ENCODE results near the gene RSU1. TPM values are rescaled to one million over a fixed set of nuclear protein-coding genes. Genes with fewer than 3 reads are reported as not detected.

Gene RSU1
- total and polyA plus RNA-seq, 2 of the 13 experiments (the other 11 are each of a cell fraction or from before 2014, with no cell fraction given) = 32.3 to 35.1 TPM

GRCh38 chr10:16777473-16778370 is 39.5 kb downstream of the RSU1 start (continued):
- TF ChIP-seq TRIM24 (CRISPR knock-in tag; IDR thresholded peaks at IDR 0.05) (no peak), STAG1 (CRISPR knock-in tag; IDR thresholded peaks at IDR 0.05) (peak; percentile 76), BCL3 (CRISPR knock-in tag; IDR thresholded peaks at IDR 0.05) (no peak), SMC3 (IDR thresholded peaks at IDR 0.05; ENCODE audit: low read length) (peak; percentile 40), E2F2 (CRISPR knock-in tag; IDR thresholded peaks at IDR 0.05; ENCODE audit: borderline replicate concordance) (no peak), CBX5 (CRISPR knock-in tag; IDR thresholded peaks at IDR 0.05; ENCODE audit: borderline replicate concordance) (no peak), NCOA1 (CRISPR knock-in tag; IDR thresholded peaks at IDR 0.05) (no peak), NFAT5 (CRISPR knock-in tag; IDR thresholded peaks at IDR 0.05) (no peak), HNRNPLL (IDR thresholded peaks at IDR 0.05; ENCODE audit: low read depth, low read length, poor library complexity, severe bottlenecking) (no peak), HIVEP1 (CRISPR knock-in tag; IDR thresholded peaks at IDR 0.05) (no peak), ZNF121 (CRISPR knock-in tag; IDR thresholded peaks at IDR 0.05) (peak; percentile 83), HNF1B (CRISPR knock-in tag; IDR thresholded peaks at IDR 0.05) (no peak), ZNF570 (CRISPR knock-in tag; IDR thresholded peaks at IDR 0.05; ENCODE audit: borderline replicate concordance) (no peak), KDM5A (IDR thresholded peaks at IDR 0.05; ENCODE audit: borderline replicate concordance, low read length) (no peak), ZNF317 (CRISPR knock-in tag; IDR thresholded peaks at IDR 0.05) (no peak), IRF1 (CRISPR knock-in tag; IDR thresholded peaks at IDR 0.05; ENCODE audit: low read depth) (no peak), HNRNPUL1 (IDR thresholded peaks at IDR 0.05; ENCODE audit: low read depth, low read length) (no peak)

Measured in HepG2 (cell line).